Right forelimb (tissue), 1 donor: ENCODE data around the gene CFB.

Experiments used
- DNase-seq: peaks from one replicate; pipeline ENCODE4 v3.0.0-alpha.2; 2018

Gene CFB

GRCh38 chr6:31949926-31950548 lies 4.1 kb downstream of the CFB start:
- DNase-seq = no peak

- no peak for DNase-seq
Measured at GRCh38 chr6:31952140-31952805, 6.4 kb downstream of the CFB start.

GRCh38 chr6:31952890-31953289 lies 7.0 kb downstream of the CFB start:
- DNase-seq = no peak

GRCh38 chr6:31954511-31954910 lies 8.6 kb downstream of the CFB start:
- DNase-seq = no peak

GRCh38 chr6:31956796-31957195 lies 10.9 kb downstream of the CFB start:
- no peak for DNase-seq

- no peak for DNase-seq
Measured at GRCh38 chr6:31958412-31958740, 12.5 kb downstream of the CFB start.

GRCh38 chr6:31958741-31959739 lies 13.1 kb downstream of the CFB start, which contains the start of the genes NELFE and SKIC2:
NELFE (minus strand) TSS chr6:31958971; CDS start chr6:31958446, 525 bp downstream.
SKIC2 (plus strand) TSS chr6:31959175; CDS start chr6:31959193, 18 bp downstream.
- peak; percentile 100 for DNase-seq

- DNase-seq = no peak
Measured at GRCh38 chr6:31961616-31962015, 15.7 kb downstream of the CFB start.

GRCh38 chr6:31963921-31964320 lies 18.0 kb downstream of the CFB start:
- no peak for DNase-seq

- no peak for DNase-seq
Measured at GRCh38 chr6:31965700-31966099, 19.8 kb downstream of the CFB start.

- DNase-seq = no peak
Measured at GRCh38 chr6:31966506-31966905, 20.6 kb downstream of the CFB start.

- DNase-seq = no peak
Measured at GRCh38 chr6:31966997-31967925, 21.4 kb downstream of the CFB start.

- no peak for DNase-seq
Measured at GRCh38 chr6:31967926-31968320, 22.0 kb downstream of the CFB start.

- no peak for DNase-seq
Measured at GRCh38 chr6:31968326-31968725, 22.4 kb downstream of the CFB start.

- no peak for DNase-seq
Measured at GRCh38 chr6:31968791-31969711, 23.2 kb downstream of the CFB start.

GRCh38 chr6:31969712-31970603 lies 24.1 kb downstream of the CFB start:
- DNase-seq = no peak

GRCh38 chr6:31970604-31971271 lies 24.8 kb downstream of the CFB start:
- no peak for DNase-seq

- DNase-seq = no peak
Measured at GRCh38 chr6:31971279-31971992, 25.5 kb downstream of the CFB start.
